Subcutaneous adipose tissue (tissue), 4 donors: ENCODE data around the gene LAMB4. TPM values are rescaled to one million over a fixed set of nuclear protein-coding genes. Genes with fewer than 3 reads are reported as not detected.

Experiments
- CTCF ChIP-seq: fragments of 450-650 bp; IDR thresholded peaks from one replicate; pipeline ENCODE4 v1.5.1; 2016; ENCODE audit warnings: low read depth, mild to moderate bottlenecking, control low read depth, antibody characterized with exemption, moderate library complexity
- total RNA-seq, 4 donors: library from RNA; depleted of rRNA; stranded (reverse); fragments of >200 nt; gene quantifications; one replicate each; pipeline ENCODE4 v1.1.0, GENCODE V29; 2016

Gene LAMB4
- total RNA-seq, 4 donors from 2014 or later = not detected

- no peak for TF ChIP-seq CTCF
These were observed 70.6 kb downstream of the LAMB4 start for GRCh38 chr7:108059526-108059925.

- no peak for TF ChIP-seq CTCF
These were observed 72.1 kb downstream of the LAMB4 start for GRCh38 chr7:108057951-108058481.

GRCh38 chr7:108055611-108056021, 74.5 kb downstream of the LAMB4 start:
- TF ChIP-seq CTCF = no peak

GRCh38 chr7:108054537-108054936, 75.6 kb downstream of the LAMB4 start:
- TF ChIP-seq CTCF = no peak

- no peak for TF ChIP-seq CTCF
These were observed 76.9 kb downstream of the LAMB4 start for GRCh38 chr7:108053250-108053649.

GRCh38 chr7:108051454-108051853, 78.7 kb downstream of the LAMB4 start:
- TF ChIP-seq CTCF = no peak

GRCh38 chr7:108049962-108050361, 80.2 kb downstream of the LAMB4 start:
- TF ChIP-seq CTCF = no peak
